OCI-LY1 (cell line): ENCODE measurements around the gene PLEKHA8.

Experiments
- H2AFZ ChIP-seq: fragments of 200-600 bp; sonication (generic), shearing (Covaris generic); 2 replicates; pipeline ENCODE4 v1.6.0; 2014; ENCODE audit warnings: antibody characterized with exemption, mild to moderate bottlenecking, low read length
- H3F3A ChIP-seq: fragments of 200-600 bp; sonication (generic), shearing (Covaris generic); 2 replicates; pipeline ENCODE4 v1.6.0; 2014; ENCODE audit warnings: mild to moderate bottlenecking, antibody characterized with exemption, low read length, moderate library complexity; ENCODE audit not compliant: insufficient read depth
- H3K27ac ChIP-seq: fragments of 200-600 bp; sonication (generic); 2 replicates; pipeline ENCODE4 v1.5.1; 2014; ENCODE audit warnings: low read length, mixed run types, mild to moderate bottlenecking, low read depth; ENCODE audit not compliant: poor library complexity, severe bottlenecking
- H3K27me3 ChIP-seq: fragments of 200-600 bp; sonication (generic); 2 replicates; pipeline ENCODE4 v1.6.0; 2014; ENCODE audit warnings: antibody characterized with exemption, mild to moderate bottlenecking, low read length, moderate library complexity; ENCODE audit not compliant: insufficient read depth
- H3K36me3 ChIP-seq: fragments of 200-600 bp; sonication (generic); 2 replicates; pipeline ENCODE4 v1.6.1; 2014; ENCODE audit warnings: mild to moderate bottlenecking, antibody characterized with exemption, low read length, moderate library complexity, mixed read lengths; ENCODE audit not compliant: insufficient read depth
- H3K4me1 ChIP-seq: fragments of 200-600 bp; sonication (generic); 2 replicates; pipeline ENCODE4 v1.5.1; 2014; ENCODE audit warnings: mild to moderate bottlenecking, low read length, moderate library complexity; ENCODE audit not compliant: insufficient read depth, severe bottlenecking
- H3K4me2 ChIP-seq: fragments of 200-600 bp; sonication (generic), shearing (Covaris generic); 2 replicates; pipeline ENCODE4 v1.6.1; 2014; ENCODE audit warnings: low read length
- H3K4me3 ChIP-seq: fragments of 200-600 bp; sonication (generic); 2 replicates; pipeline ENCODE4 v1.5.1; 2014; ENCODE audit warnings: low read length, low read depth, mild to moderate bottlenecking, mixed read lengths; ENCODE audit not compliant: poor library complexity, severe bottlenecking
- H3K79me2 ChIP-seq: fragments of 200-600 bp; shearing (Covaris generic); 2 replicates; pipeline ENCODE4 v1.6.1; 2016; ENCODE audit warnings: mixed run types, low read length, mixed read lengths; ENCODE audit not compliant: insufficient read depth
- H3K9ac ChIP-seq: fragments of 200-600 bp; sonication (generic), shearing (Covaris generic); 2 replicates; pipeline ENCODE4 v1.6.1; 2014; ENCODE audit warnings: mild to moderate bottlenecking, low read length, mixed read lengths
- H3K9me2 ChIP-seq: fragments of 200-600 bp; sonication (generic), shearing (Covaris generic); 2 replicates; pipeline ENCODE4 v1.6.1; 2014; ENCODE audit warnings: low read depth, mild to moderate bottlenecking, low read length, mixed read lengths
- H3K9me3 ChIP-seq: fragments of 200-600 bp; shearing (Covaris generic); 2 replicates; pipeline ENCODE4 v1.6.1; 2014; ENCODE audit warnings: low read length, mixed read lengths
- H4K20me1 ChIP-seq: fragments of 200-600 bp; sonication (generic), shearing (Covaris generic); 2 replicates; pipeline ENCODE4 v1.6.0; 2016; ENCODE audit warnings: mild to moderate bottlenecking, low read length; ENCODE audit not compliant: insufficient read depth
- CTCF ChIP-seq: fragments of 200-600 bp; sonication (generic), shearing (Covaris generic); IDR thresholded peaks from 2 replicates; pipeline ENCODE4 v1.5.1; 2017; ENCODE audit warnings: mild to moderate bottlenecking, antibody characterized with exemption, low read length, moderate library complexity, mixed read lengths
- EZH2 ChIP-seq: fragments of 200-600 bp; sonication (generic), shearing (Covaris generic); IDR thresholded peaks from 2 replicates; pipeline ENCODE4 v1.8.0; 2017; ENCODE audit warnings: borderline replicate concordance, mixed run types, mild to moderate bottlenecking, antibody characterized with exemption, low read length, moderate library complexity, mixed read lengths

The PLEKHA8 gene

GRCh38 chr7:30038196-30038980 is 10.2 kb downstream of the PLEKHA8 start:
- Histone ChIP-seq H3K4me2 (no peak overlapping the region), H3K79me2 (no peaks in the 10 kb centered on the region), H3F3A (no peaks in the 10 kb centered on the region), H3K27ac (no peak overlapping the region), H3K4me1 (no peaks in the 10 kb centered on the region), H2AFZ (no peak overlapping the region), H3K9me2 (no peaks in the 10 kb centered on the region), H3K4me3 (no peak overlapping the region), H4K20me1 (no peaks in the 10 kb centered on the region), H3K9ac (no peak overlapping the region), H3K9me3 (no peaks in the 10 kb centered on the region), H3K27me3 (no peaks in the 10 kb centered on the region), H3K36me3 (0 out of 2 replicates have a peak, but pooled peaks cover 3% of the 10 kb centered on the region)
- TF ChIP-seq CTCF (no peak), EZH2 (no peak)

DNA sequence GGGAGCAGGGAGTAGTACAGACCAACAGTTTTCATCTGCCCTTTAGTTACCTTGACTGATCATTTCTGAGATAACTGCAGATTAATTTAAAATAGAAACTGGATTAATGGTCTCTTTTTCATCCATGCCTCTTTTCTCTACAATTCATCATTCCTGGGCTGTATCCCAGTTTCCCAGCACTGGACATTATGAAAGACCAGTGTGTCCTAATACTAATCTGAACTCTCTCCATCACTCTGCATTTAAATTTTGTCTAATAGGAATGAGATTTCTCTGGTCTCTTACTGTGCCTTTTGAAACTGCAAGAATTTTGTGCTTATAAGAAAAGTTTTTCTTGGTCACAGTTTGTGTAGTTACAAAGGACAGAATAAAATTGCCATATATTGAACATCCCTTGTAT is 12.7 kb downstream of the PLEKHA8 start:
- H3K4me2 ChIP-seq: no peak overlapping the region
- no peaks in the 10 kb centered on the region for H3K4me1 ChIP-seq
- no peaks in the 10 kb centered on the region for H3F3A ChIP-seq
- no peak overlapping the region for H2AFZ ChIP-seq
- no peaks in the 10 kb centered on the region for H4K20me1 ChIP-seq
- no peaks in the 10 kb centered on the region for H3K9me3 ChIP-seq
- H3K79me2 ChIP-seq: no peaks in the 10 kb centered on the region
- H3K9me2 ChIP-seq: no peaks in the 10 kb centered on the region
- TF ChIP-seq EZH2 (no peak), CTCF (no peak)
- no peak overlapping the region for H3K27ac ChIP-seq
- no peaks in the 10 kb centered on the region for H3K27me3 ChIP-seq
- H3K36me3 ChIP-seq: no peaks in the 10 kb centered on the region
- no peak overlapping the region for H3K9ac ChIP-seq
- no peak overlapping the region for H3K4me3 ChIP-seq

GRCh38 chr7:30041526-30042269 is 13.5 kb downstream of the PLEKHA8 start:
- Histone ChIP-seq H3K79me2 (no peaks in the 10 kb centered on the region), H3K9ac (no peak overlapping the region), H3K9me2 (no peaks in the 10 kb centered on the region), H2AFZ (no peak overlapping the region), H4K20me1 (no peaks in the 10 kb centered on the region), H3K4me1 (no peaks in the 10 kb centered on the region), H3K9me3 (no peaks in the 10 kb centered on the region), H3F3A (no peaks in the 10 kb centered on the region), H3K36me3 (peaks cover 7% of the 10 kb centered on the region; the same call in 1 of the 2 replicates), H3K27ac (no peak overlapping the region), H3K4me2 (no peak overlapping the region), H3K27me3 (no peaks in the 10 kb centered on the region), H3K4me3 (no peak overlapping the region)
- no peak for TF ChIP-seq CTCF
- TF ChIP-seq EZH2: no peak
